A549 treated with CORT108297 at 1 μM for 4 hours (cell line): ENCODE data around the gene NFRKB. TPM values are rescaled to one million over a fixed set of nuclear protein-coding genes. Genes with fewer than 3 reads are reported as not detected.

ENCODE experiments used
- total RNA-seq: library from RNA; stranded (reverse); fragments of 200-300 nt; extraction: Qiagen RNA extraction; gene quantifications from 5 replicates; pipeline ENCODE4 v1.2.3, GENCODE V29; 2022

Gene NFRKB
- 11.6 to 13.8 TPM (median 13.5 TPM) in 5 replicates for total RNA-seq

DNA sequence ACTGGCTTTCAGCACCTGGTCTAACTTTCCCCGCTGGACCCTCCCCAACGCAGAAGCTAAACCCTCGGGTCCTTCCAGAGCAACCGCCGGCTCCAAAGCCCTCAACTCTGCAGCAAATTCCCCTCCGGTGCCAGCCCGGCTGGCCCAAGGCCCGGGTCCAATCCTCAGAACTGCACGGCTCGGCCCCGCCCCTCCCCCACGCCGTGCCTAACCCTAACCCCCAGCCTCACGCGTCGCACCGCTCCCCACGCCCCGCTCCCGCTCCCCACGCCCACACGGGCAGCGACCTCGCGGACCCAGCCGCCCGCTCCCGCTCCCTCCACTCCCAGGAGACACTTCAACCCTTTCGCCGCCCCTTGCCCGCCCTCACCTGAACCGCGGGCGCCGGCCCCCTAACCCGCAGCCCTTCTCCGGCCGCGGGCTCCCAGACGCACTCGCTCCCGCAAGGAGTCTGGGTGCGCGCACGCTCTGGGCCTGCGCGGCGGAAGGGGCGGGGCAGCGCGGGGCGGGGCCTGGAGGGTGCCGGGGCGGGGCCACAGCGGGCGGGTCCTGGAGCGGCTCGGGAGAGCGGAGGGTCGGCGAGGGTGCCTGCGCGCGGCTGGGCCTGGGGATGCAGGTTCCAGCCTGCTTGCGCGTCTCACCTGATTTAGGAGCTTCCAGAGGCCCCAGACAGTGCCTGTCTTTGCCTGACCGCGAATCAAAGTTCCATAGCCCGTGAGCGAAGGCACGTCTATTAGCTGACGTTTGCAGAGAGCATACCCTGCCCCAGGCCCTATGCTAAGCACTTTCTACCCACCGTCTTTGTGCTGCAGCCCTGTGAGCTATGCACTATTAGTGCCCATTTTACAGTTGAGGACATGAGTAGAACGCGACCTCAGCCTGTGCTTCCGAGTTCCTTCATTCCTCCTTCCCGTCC lies at the start of gene NFRKB:
Gene NFRKB, minus strand, starts transcription at position 453 of the 916 bp plus-strand sequence. CDS start 2,729 bp downstream, outside the sequence.

Other genes starting within 250 kb of the NFRKB start
- 0.06 to 0.31 TPM (median 0.10 TPM) in 5 replicates for gene TMEM45B, start 79.7 kb downstream of the NFRKB start, total RNA-seq
- gene PRDM10, start 107.3 kb upstream of the NFRKB start, total RNA-seq: 1.5 to 1.9 TPM (median 1.8 TPM) in 5 replicates
- gene APLP2, start 174.3 kb upstream of the NFRKB start, total RNA-seq: 155 to 194 TPM (median 177 TPM) in 5 replicates